ENCODE data around the gene ALDH3A2.

DNA sequence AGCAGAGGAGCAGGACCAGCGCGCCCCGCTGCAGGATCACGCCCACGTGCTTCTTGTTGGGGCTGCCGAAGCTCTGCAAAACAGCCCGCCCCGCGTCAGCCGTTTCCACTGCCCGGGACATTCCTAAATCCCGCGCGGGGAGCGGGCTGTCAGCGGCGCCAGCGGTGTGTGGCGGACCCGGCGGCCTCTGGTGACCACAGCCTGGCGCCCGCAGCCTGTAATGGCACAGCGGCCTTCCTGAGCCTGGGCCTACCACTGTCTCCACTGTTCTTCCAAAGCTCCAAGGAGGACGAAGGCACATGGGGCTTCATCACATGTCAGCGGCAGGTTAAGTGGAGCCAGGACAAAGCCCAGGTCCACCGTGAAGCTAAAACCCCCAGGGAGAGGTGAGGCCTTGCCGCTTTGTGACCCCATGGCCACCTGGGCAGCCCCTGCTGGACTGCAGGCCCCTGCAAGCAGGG, 65.4 kb downstream of the ALDH3A2 start:
- TF ChIP-seq, protein P1, sequence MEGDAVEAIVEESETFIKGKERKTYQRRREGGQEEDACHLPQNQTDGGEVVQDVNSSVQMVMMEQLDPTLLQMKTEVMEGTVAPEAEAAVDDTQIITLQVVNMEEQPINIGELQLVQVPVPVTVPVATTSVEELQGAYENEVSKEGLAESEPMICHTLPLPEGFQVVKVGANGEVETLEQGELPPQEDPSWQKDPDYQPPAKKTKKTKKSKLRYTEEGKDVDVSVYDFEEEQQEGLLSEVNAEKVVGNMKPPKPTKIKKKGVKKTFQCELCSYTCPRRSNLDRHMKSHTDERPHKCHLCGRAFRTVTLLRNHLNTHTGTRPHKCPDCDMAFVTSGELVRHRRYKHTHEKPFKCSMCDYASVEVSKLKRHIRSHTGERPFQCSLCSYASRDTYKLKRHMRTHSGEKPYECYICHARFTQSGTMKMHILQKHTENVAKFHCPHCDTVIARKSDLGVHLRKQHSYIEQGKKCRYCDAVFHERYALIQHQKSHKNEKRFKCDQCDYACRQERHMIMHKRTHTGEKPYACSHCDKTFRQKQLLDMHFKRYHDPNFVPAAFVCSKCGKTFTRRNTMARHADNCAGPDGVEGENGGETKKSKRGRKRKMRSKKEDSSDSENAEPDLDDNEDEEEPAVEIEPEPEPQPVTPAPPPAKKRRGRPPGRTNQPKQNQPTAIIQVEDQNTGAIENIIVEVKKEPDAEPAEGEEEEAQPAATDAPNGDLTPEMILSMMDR (conservative IDR thresholded peaks at IDR 0.05; ENCODE audit: low read depth, low read length): no peak
- TF ChIP-seq EZH2 (IDR thresholded peaks at IDR 0.05; ENCODE audit: borderline replicate concordance, low read depth, low read length, poor library complexity, severe bottlenecking): no peak
